Mucosa of descending colon (tissue), 3 donors: Measurements from ENCODE around the gene MPHOSPH9. TPM values are rescaled to one million over a fixed set of nuclear protein-coding genes. Genes with fewer than 3 reads are reported as not detected.
A peak's percentile ranks its signal among the peaks of the same experiment; 100 is the strongest.
"Not testable (repeated sequence)": the region's sequence is repeated elsewhere in the genome, so short reads cannot be mapped to it uniquely, and the experiment has no call there.

ENCODE experiments used
- ATAC-seq: fragments of 200-7000 bp; cut with Tn5 transposase; one replicate; pipeline ENCODE4 v1.9.1; 2020; ENCODE audit warnings: mild to moderate bottlenecking, moderate library complexity
- DNase-seq, 3 donors: peaks; one replicate each; pipeline ENCODE4 v3.0.0-alpha.2; 2020
- H3K36me3 ChIP-seq: fragments of 200-600 bp; one replicate; pipeline ENCODE4 v1.8.0; 2021; ENCODE audit warnings: low read depth, mild to moderate bottlenecking
- H3K4me1 ChIP-seq: fragments of 200-600 bp; one replicate; pipeline ENCODE4 v1.8.0; 2021; ENCODE audit warnings: low read depth, mild to moderate bottlenecking
- H3K4me3 ChIP-seq: fragments of 200-600 bp; one replicate; pipeline ENCODE4 v1.8.0; 2021; ENCODE audit warnings: mild to moderate bottlenecking
- H3K9me3 ChIP-seq: fragments of 200-600 bp; one replicate; pipeline ENCODE4 v1.8.0; 2021; ENCODE audit warnings: mild to moderate bottlenecking
- intact Hi-C, 2 donors: fragments of 100-400 bp; cut with DNase I in 1 of 2; cut with micrococcal nuclease in 1 of 2; formaldehyde crosslinking; loops; one replicate each; pipeline versions ENCODE4 v1.11.0 to v1.11.1; 2022; cut with DNase I, micrococcal nuclease
- total RNA-seq, 3 donors: library from RNA; stranded (reverse); fragmentation: NEBNext Ultra II Directional in 2 of 3; extraction: Animal tissue kit (Norgen Biotek cat#: 25700) in 2 of 3; gene quantifications; one replicate each; pipeline versions ENCODE4 v1.2.1 to v1.2.4, GENCODE V29; 2021 to 2023
- TF ChIP-seq, protein P1 (sequence below): fragments of 200-600 bp; IDR thresholded peaks from one replicate; pipeline ENCODE4 v1.8.0; 2022; ENCODE audit warnings: antibody characterized with exemption, mild to moderate bottlenecking
- donor health status: DM: no; HTN: no; CAD: no; lungs with moderate emphysema.
- donor health status: DM: no; HTN: no; CAD: no.
- donor health status: DM: no; HTN: yes; CAD: no.

Gene MPHOSPH9
- total RNA-seq, 3 donors from 2014 or later = 19.6 to 28.7 (median 19.8) TPM

DNA sequence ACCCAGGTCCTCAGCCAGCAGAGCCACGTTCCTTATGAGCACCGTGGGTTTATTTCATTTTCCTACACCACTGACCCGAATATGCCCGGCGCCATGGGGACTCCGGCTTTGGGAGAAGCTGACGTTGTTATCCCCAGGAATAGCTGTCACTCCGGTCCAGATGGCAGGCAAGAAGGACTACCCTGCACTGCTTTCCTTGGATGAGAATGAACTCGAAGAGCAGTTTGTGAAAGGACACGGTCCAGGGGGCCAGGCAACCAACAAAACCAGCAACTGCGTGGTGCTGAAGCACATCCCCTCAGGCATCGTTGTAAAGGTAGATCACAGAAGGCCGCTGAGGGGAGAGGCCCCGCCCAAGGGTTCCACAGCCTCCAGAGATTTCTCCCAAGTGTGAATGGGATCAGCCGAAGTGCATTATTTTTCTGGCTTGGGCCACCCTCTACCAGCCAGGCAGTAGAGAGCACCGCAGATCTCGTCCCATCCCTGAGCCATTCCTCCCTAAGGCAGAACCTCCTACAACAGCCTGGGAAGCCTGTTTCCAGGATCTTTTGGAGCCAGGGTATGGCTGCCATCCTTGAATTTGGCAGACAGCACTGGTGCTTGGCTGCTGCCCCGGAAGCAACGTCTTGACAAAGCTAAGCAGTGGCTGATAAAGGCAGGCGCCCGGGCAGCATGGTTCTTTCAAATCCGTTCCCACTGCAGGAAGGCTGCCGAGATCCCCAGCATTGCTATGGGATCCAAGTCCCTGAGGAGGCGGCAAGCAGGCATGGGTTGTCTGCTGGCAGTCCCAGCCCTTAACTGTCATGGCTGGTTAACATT is 20.9 kb upstream of the MPHOSPH9 start:
- H3K4me1 ChIP-seq = peaks cover 21% of the 10 kb centered on the region
- H3K36me3 ChIP-seq = no peaks in the 10 kb centered on the region
- TF ChIP-seq, protein P1, sequence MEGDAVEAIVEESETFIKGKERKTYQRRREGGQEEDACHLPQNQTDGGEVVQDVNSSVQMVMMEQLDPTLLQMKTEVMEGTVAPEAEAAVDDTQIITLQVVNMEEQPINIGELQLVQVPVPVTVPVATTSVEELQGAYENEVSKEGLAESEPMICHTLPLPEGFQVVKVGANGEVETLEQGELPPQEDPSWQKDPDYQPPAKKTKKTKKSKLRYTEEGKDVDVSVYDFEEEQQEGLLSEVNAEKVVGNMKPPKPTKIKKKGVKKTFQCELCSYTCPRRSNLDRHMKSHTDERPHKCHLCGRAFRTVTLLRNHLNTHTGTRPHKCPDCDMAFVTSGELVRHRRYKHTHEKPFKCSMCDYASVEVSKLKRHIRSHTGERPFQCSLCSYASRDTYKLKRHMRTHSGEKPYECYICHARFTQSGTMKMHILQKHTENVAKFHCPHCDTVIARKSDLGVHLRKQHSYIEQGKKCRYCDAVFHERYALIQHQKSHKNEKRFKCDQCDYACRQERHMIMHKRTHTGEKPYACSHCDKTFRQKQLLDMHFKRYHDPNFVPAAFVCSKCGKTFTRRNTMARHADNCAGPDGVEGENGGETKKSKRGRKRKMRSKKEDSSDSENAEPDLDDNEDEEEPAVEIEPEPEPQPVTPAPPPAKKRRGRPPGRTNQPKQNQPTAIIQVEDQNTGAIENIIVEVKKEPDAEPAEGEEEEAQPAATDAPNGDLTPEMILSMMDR = no peak
- DNase-seq (no peak), ATAC-seq (no peak)
- H3K4me3 ChIP-seq = no peak overlapping the region
- intact Hi-C loops = no loop called here
- H3K9me3 ChIP-seq = no peaks in the 10 kb centered on the region

DNA sequence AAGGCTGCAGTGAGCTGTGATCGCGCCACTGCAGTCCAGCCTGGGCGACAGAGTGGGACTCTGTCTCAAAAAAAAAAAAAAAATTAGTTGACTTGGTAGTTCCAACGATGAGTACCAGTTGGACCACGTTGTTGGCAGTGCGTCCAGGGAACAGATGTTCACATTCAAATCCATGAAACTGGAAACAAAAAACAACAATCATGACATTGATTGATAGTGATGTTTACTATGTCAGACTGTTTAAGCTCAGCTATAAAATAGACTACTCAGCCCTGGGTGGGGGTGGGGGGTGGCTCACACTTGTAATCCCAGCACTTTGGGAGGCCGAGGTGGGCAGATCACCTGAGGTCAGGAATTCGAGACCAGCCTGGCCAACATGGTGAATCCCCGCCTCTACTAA is 19.4 kb upstream of the MPHOSPH9 start:
- H3K4me3 ChIP-seq, ATAC-seq, intact Hi-C loops, H3K36me3 ChIP-seq, H3K9me3 ChIP-seq, DNase-seq: not testable (repeated sequence)
- H3K4me1 ChIP-seq = peaks cover 21% of the 10 kb centered on the region

DNA sequence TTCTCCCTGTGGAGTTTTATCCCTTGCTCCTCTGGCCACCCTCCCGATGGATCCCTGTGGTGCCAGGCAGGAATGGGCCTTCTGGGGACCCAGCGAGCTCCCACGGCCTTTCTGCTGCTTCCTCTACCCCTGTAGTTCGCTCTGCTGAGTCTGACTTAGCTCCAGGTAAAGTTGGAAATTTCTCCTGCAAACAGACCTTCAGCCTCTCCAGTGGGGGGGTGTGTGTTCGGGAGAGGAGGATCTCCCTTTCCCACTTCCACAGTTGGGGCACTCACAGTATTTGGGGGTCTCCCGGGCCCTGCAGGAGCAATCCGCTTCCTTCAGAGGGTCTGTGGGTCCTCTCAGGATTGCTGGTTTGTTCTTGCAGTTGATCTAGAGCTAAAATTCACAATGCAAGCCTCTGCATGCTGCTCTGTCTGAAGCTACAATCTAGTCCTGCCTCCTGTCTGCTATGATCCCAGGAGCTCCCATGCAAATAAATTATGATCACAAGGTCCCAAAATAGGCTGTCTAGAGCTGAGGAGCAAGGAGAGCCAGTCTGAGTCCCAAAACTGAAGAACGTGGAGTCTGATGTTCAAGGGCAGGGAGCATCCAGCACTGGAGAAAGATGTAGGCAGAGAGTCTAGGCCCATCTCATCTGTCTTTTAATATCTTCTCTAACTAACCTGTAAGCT is 18.6 kb upstream of the MPHOSPH9 start:
- intact Hi-C loops = no loop called here
- DNase-seq (no peak), ATAC-seq (no peak)
- Histone ChIP-seq H3K4me3 (no peak overlapping the region), H3K4me1 (peaks cover 21% of the 10 kb centered on the region), H3K9me3 (no peaks in the 10 kb centered on the region), H3K36me3 (no peaks in the 10 kb centered on the region)
- TF ChIP-seq, protein P1 = no peak

DNA sequence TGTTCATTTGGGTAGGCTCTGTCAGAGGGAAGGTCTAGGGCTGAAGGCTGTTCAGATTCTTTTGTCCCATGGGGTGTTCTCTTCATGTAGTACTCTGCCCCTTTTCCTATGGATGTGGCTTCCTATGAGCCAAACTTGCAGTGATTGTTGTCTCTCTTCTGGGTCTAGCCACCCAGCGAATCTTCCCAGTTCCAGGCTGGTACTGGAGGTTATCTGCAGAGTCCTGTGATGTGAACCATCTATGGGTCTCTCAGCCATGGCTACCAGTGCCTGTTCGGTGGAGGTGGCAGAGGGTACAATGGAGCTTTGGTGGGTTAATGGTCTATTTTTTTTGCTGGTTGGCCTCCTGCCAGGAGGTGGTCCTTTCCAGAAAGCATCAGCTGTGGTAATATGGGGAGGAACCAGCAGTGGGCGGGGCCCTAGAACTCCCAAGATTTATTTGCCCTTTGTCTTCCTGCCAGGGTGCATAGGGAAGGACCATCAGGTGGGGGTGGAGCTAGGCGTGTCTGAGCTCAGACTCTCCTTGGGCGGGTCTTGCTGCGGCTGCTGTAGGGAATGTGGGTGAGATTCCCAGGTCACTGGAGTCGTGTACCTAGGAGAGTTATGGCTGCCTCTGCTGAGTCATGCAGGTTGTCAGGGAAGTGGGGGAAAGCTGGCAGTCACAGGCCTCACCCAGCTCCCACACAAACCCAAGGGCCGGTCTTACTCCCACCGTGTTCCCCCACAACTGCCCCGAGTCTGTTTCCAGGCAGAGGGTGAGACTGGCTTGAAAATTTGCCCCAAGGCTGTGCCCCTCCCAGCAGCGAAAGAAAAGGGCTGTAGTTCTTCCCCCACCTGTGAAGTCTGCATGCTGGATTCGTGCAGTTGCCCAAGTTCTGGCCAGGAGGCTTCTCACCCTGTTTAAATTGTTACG is 17.8 kb upstream of the MPHOSPH9 start:
- Histone ChIP-seq H3K4me1 (peaks cover 21% of the 10 kb centered on the region), H3K9me3 (no peaks in the 10 kb centered on the region), H3K4me3 (no peak overlapping the region), H3K36me3 (no peaks in the 10 kb centered on the region)
- peak; percentile 92 for ATAC-seq
- TF ChIP-seq, protein P1 = no peak
- DNase-seq = peak; percentile 89 to 95 (median 91)
- intact Hi-C loops = no loop called here

DNA sequence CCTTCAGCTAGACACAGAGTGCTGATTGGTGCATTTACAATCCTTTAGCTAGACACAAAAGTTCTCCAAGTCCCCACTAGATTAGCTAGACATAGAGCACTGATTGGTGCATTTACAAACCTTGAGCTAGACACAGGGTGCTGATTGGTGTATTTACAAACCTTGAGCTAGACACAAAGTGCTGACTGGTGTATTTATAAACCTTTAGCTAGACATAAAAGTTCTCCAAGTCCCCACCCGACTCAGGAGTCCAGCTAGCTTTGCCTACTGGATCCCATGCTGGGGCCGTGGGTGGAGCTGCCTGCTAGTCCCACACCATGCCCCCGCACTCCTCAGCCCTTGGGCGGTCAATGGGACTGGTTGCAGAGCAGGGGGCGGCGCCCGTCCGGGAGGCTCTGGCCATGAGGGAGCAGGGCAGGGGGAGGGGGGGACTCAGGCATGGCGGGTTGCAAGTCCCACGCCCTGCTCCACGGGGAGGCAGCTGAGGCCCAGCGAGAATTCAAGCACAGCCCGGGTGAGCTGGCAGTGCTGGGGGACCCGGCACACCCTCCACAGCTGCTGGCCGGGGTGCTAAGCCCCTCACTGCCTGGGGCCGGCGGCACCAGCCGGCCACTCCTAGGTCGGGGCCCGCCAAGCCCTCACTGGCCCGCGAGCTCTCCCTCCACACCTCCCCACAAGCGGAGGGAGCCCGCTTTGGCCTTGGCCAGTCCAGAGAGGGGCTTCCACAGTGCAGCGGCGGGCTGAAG is 16.2 kb upstream of the MPHOSPH9 start:
- ATAC-seq, H3K9me3 ChIP-seq, H3K4me3 ChIP-seq, intact Hi-C loops, H3K36me3 ChIP-seq, DNase-seq: not testable (repeated sequence)
- H3K4me1 ChIP-seq = peaks cover 21% of the 10 kb centered on the region

DNA sequence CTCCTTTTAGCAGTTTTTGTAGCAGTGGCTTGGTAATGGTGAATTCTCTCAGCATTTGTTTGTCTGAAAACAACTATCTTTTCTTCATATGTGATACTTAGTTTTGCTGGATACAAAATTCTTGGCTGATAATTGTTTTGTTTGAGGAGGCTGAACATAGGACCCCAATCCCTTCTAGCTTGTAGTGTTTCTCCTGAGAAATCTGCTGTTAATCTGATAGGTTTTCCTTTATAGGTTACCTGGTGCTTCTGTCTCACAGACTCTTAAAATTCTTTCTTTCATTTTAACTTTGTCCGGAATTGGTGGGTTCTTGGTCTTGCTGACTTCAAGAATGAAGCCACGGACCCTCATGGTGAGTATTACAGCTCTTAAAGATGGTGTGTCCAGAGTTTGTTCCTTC is 15.2 kb upstream of the MPHOSPH9 start:
- DNase-seq, H3K9me3 ChIP-seq, ATAC-seq, intact Hi-C loops, H3K36me3 ChIP-seq, H3K4me3 ChIP-seq: not testable (repeated sequence)
- peaks cover 21% of the 10 kb centered on the region for H3K4me1 ChIP-seq
